ENCODE data around the gene RIBC1. TPM values are rescaled to one million over a fixed set of nuclear protein-coding genes. Genes with fewer than 3 reads are reported as not detected.

Gene RIBC1
- total and polyA plus RNA-seq, 4 donors = 6.0 to 12.7 (median 9.8) TPM

GRCh38 chrX:53379008-53379710, 43.5 kb upstream of the RIBC1 start:
- H3K27ac ChIP-seq (ENCODE audit: low read depth in 1 of 2, low read length in 1 of 2) = no peak overlapping the region
- peaks cover 22 to 50% (median 39%) of the 10 kb centered on the region in 4 donors for H3K36me3 ChIP-seq (ENCODE audit: control insufficient read depth in 4 of 4, insufficient read depth in 4 of 4, low read length in 4 of 4)
- H3K9ac ChIP-seq (ENCODE audit: insufficient read depth in 1 of 2, low read length in 2 of 2) = no peak overlapping the region
- DNase-seq (no peak), ATAC-seq (ENCODE audit: insufficient read depth, low FRiP score) (no peak)
- no peak for TF ChIP-seq CTCF (IDR thresholded peaks at IDR 0.05; ENCODE audit: control extremely low read depth, extremely low read depth)
- H3K9me3 ChIP-seq (ENCODE audit: control insufficient read depth in 4 of 4, insufficient read depth in 3 of 4, low read length in 3 of 4) = peaks cover 0 to 8% (median 0%) of the 10 kb centered on the region in 4 donors
- no peaks in the 10 kb centered on the region for H3K4me1 ChIP-seq (ENCODE audit: control insufficient read depth in 5 of 5, insufficient read depth in 5 of 5, low read length in 5 of 5)
- no peak overlapping the region for H3K4me3 ChIP-seq
- H3K27me3 ChIP-seq (ENCODE audit: control insufficient read depth in 3 of 3, insufficient read depth in 3 of 3, low read length in 2 of 3) = peaks cover 0 to 9% (median 0%) of the 10 kb centered on the region in 3 donors
- WGBS, 2 donors = 92 to 97% methylated on average over 3 of the region's 3 CpGs

- WGBS, 2 donors = 88 to 90% methylated on average over 4 of the region's 4 CpGs
- no peaks in the 10 kb centered on the region for H3K4me1 ChIP-seq (ENCODE audit: control insufficient read depth in 5 of 5, insufficient read depth in 5 of 5, low read length in 5 of 5)
- DNase-seq (no peak), ATAC-seq (ENCODE audit: insufficient read depth, low FRiP score) (no peak)
- no peak for TF ChIP-seq CTCF (IDR thresholded peaks at IDR 0.05; ENCODE audit: control extremely low read depth, extremely low read depth)
- no peak overlapping the region for H3K27ac ChIP-seq (ENCODE audit: low read depth in 1 of 2, low read length in 1 of 2)
- peaks cover 24 to 48% (median 39%) of the 10 kb centered on the region in 4 donors for H3K36me3 ChIP-seq (ENCODE audit: control insufficient read depth in 4 of 4, insufficient read depth in 4 of 4, low read length in 4 of 4)
- peaks cover 0 to 9% (median 0%) of the 10 kb centered on the region in 3 donors for H3K27me3 ChIP-seq (ENCODE audit: control insufficient read depth in 3 of 3, insufficient read depth in 3 of 3, low read length in 2 of 3)
- H3K9me3 ChIP-seq (ENCODE audit: control insufficient read depth in 4 of 4, insufficient read depth in 3 of 4, low read length in 3 of 4) = peaks cover 0 to 8% (median 0%) of the 10 kb centered on the region in 4 donors
- H3K4me3 ChIP-seq = no peak overlapping the region
- no peak overlapping the region for H3K9ac ChIP-seq (ENCODE audit: insufficient read depth in 1 of 2, low read length in 2 of 2)
Observed at GRCh38 chrX:53379747-53380146, 42.9 kb upstream of the RIBC1 start.

GRCh38 chrX:53383376-53384076, 39.1 kb upstream of the RIBC1 start:
- no peaks in the 10 kb centered on the region for H3K4me1 ChIP-seq (ENCODE audit: control insufficient read depth in 5 of 5, insufficient read depth in 5 of 5, low read length in 5 of 5)
- no peak for TF ChIP-seq CTCF (IDR thresholded peaks at IDR 0.05; ENCODE audit: control extremely low read depth, extremely low read depth)
- WGBS, 2 donors = 93 to 96% methylated on average over 4 of the region's 4 CpGs
- no peak for ATAC-seq (ENCODE audit: insufficient read depth, low FRiP score)
- H3K27me3 ChIP-seq (ENCODE audit: control insufficient read depth in 3 of 3, insufficient read depth in 3 of 3, low read length in 2 of 3) = peaks cover 0 to 4% (median 0%) of the 10 kb centered on the region in 3 donors
- H3K9ac ChIP-seq (ENCODE audit: insufficient read depth in 1 of 2, low read length in 2 of 2) = no peak overlapping the region
- peaks cover 25 to 43% (median 34%) of the 10 kb centered on the region in 4 donors for H3K36me3 ChIP-seq (ENCODE audit: control insufficient read depth in 4 of 4, insufficient read depth in 4 of 4, low read length in 4 of 4)
- DNase-seq = no peak
- H3K27ac ChIP-seq (ENCODE audit: low read depth in 1 of 2, low read length in 1 of 2) = no peak overlapping the region
- peaks cover 0 to 8% (median 0%) of the 10 kb centered on the region in 4 donors for H3K9me3 ChIP-seq (ENCODE audit: control insufficient read depth in 4 of 4, insufficient read depth in 3 of 4, low read length in 3 of 4)
- H3K4me3 ChIP-seq = no peak overlapping the region

Data from lung (tissue), 12 donors.